Stimulated activated CD4-positive, alpha-beta T cell treated with anti-CD3 and anti-CD28 coated beads, TNF-alpha, amount 100 ng/mL, for 1 hour (primary cell): ENCODE measurements around the gene ZNF726.
"Not testable (repeated sequence)": the region's sequence is repeated elsewhere in the genome, so short reads cannot be mapped to it uniquely, and the experiment has no call there.

Experiments used
- DNase-seq, 3 donors: peaks; one replicate each; pipeline ENCODE4 v3.0.0-alpha.2; 2020; ENCODE audit warnings: low read depth in 3 of 3, low spot score in 1 of 3

Gene ZNF726

DNA sequence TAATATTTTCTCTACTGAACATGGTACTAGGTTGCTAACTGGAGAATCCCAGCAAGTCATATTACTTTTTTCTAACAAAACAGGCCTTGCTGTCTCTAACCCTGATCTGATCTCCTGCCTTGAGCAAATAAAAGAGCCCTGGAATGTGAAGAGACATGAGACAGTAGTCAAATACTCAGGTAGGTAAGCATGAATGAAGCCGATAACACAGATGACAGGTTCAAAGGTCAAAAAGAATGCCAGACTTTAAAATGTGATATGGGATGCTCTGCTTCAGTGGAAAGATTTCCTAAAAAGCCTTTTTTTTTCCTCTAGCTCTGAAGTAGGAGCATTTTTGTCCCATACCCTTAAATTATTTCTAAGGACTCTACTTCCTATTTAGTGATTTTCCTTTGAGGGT lies 28.7 kb downstream of the ZNF726 start:
- DNase-seq: no peak

DNA sequence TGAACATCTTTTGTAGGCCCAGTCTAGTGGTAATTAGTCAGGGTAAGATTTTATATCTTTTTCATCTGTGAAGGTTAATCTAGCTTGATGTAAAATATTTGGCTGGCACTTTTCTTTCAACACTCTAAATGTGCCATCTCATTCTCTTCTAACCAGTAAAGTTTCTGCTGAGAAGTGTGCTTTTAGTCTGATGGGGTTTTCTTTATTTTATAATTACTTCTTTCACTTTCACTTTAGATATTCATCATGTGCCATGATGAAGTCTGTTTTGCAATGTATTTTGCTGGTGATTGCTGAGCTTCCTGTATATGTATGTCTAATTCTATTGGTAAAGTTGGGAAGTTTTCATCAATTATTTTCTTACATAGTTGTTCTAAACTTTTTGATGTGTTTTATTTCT lies 31.9 kb downstream of the ZNF726 start:
- DNase-seq: no peak

DNA sequence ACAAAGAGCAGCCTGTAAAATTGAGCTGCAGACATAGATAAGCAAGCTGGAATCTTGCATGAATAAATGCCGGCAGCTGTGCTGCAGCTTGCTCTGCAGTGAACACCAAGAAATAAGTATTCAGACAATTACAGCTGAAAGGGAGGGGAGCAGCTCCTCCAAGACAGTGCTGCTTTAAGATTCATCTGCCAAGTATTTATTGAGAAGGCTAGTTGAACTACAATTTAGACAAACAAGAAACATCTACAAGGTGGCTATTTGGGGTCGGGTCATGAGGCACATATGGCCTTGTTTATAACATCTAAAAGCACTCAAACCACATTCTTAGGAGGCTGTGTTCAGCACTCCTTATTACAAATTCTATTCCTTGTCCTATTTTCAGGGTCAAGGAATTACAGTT lies 34.9 kb downstream of the ZNF726 start:
- no peak for DNase-seq

DNA sequence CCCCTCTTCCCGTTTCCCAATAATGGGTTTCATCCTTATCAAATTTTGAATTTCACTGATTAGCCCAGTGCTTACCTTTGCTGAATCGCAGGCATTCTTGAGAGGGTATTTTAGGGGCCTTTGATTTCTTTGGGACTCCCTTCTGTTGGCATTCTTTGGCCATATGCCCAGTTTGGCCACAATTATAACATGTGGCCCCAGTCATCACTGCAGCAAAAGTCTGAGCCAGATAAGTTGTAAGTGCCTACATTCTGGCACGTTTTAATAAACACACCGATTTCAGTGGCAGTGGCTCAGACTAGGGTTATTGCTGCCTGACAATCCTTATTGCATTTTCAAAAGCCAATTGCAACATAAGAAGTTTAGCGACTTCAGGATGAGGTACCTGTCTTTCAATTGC lies 41.4 kb downstream of the ZNF726 start:
- no peak for DNase-seq

DNA sequence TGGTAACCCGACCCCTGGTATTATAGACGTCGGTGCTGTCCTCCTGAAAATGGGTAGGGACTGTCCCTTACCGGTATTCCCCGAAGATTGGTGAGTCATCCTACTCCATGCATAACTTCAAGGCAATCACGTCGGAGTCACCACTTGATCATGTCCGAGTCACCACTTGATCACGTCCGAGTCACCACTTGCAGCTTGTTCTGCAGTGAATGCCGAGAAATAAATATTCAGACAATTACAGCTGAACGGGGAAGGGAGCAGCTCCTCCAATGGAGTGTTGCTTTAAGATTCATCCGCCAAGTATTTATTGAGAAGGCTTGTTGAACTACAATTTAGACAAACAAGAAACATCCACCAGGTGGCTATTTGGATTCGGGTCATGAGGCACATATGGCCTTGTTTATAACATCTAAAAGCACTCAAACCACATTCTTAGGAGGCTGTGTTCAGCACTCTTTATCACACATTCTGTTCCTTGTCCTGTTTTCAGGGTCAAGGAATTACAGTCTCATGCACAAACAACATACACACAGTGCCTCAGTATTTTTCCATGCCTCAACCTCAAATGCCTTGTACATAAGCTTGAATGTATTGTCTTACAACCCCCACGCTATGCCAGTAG lies 43.1 kb downstream of the ZNF726 start:
- no peak for DNase-seq

DNA sequence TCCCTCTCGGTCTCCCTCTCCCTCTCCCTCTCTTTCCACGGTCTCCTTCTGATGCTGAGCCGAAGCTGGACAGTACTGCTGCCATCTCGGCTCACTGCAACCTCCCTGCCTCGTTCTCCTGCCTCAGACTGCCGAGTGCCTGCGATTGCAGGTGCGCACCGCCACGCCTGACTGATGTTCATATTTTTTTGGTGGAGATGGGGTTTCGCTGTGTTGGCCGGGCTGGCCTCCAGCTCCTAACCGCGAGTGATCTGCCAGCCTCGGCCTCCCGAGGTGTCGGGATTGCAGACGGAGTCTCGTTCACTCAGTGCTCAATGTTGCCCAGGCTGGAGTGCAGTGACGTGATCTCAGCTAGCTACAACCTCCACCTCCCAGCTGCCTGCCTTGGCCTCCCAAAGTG lies 48.7 kb downstream of the ZNF726 start:
- not testable (repeated sequence) for DNase-seq

DNA sequence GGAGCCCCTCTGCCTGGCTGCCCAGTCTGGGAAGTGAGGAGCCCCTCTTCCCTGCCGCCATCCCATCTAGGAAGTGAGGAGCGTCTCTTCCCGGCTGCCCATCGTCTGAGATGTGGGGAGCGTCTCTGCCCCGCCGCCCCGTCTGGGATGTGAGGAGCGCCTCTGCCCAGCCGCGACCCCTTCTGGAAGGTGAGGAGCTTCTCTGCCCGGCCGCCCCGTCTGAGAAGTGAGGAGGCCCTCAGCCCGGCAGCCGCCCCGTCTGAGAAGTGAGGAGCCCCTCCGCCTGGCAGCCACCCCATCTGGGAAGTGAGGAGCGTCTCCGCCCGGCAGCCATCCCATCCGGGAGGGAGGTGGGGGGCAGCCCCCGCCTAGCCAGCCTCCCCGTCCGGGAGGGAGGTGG lies 49.2 kb downstream of the ZNF726 start:
- not testable (repeated sequence) for DNase-seq

DNA sequence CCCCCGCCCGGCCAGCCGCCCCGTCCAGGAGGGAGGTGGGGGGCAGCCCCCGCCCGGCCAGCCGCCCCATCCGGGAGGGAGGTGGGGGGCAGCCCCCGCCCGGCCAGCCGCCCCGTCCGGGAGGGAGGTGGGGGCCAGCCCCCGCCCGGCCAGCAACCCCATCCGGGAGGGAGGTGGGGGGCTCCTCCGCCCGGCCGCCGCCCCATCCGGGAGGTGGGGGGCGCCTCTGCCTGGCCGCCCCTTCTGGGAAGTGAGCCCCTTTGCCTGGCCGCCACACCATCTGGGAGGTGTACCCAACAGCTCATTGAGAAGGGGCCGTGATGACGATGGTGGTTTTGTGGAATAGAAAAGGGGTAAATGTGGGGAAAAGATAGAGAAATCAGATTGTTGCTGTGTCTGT lies 49.6 kb downstream of the ZNF726 start:
- not testable (repeated sequence) for DNase-seq

DNA sequence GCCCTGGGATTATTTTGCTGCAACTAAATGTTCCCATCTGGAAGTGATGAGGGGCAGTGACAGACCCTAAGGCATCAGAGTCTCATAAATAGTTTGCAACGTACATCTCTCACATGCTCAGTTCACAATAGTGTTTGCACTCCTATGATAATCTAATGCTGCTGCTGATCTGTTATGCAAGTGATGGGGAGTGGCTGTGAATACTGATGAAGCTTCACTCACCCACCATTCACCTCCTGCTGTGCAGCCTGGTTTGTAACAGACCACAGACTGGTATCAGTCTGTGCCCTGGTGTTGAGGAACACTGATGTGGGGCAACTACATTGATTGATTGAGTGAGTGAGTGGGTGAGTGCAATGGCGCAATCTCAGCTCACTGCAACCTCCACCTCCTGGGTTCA lies 54.9 kb downstream of the ZNF726 start:
- no peak for DNase-seq

DNA sequence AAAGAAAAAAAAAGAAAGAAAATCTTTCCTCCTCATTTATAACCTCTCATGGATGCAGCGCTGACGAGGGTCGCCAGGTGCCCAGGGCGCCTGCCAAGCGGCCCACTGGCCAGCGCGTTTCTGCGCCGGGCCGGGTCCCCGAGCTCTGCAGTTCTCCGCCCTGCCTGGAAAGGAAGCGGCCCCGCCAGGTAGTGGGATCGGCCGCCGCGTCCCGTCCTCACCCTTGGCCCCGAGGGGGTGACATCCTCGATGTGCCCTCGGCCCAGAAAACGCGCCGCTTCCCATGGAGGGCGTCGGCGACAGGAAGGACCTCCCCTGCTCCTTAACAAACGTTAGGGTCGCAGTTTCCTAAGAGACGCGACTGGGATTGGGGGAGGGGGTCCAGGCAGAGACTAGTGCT lies 56.9 kb downstream of the ZNF726 start:
- no peak for DNase-seq

DNA sequence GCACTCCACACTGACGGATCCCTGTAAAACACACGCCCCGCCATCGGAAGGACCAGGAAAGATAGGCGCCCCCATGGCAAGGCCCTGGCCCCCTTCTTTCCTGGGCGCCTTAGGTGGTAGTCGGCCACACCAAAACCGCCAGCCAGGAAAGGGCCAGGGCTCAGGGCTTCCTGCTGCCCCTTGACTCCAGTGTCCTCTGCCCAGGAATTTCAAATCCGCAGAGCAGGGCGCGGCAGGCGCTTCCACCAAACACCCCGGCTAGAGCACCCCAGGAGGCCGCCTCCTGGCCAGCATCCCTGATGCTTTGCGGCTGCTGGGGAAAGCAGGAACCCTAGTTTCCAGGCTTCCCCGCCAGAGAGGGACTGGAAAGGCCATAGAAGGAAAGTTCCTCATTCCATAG lies 57.5 kb downstream of the ZNF726 start:
- DNase-seq: no peak

DNA sequence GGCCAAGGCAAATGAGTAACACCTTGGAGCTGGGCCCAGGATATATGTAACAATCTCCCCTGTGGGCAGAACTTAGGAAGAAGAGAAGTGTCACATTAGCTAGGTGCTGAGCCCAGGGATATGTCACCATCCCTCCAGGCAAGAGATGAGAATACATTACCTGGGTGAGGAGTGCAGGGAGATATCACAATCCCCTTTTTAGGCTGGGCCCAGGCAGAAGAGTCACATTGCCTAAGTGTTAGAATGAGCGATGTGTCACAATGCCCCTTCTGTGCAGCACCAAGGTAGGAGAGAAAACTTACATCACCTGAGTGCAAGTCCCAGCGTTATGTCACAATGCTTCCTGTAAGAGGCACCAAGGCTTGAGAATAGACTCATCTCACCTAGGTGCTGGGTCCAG lies 60.3 kb downstream of the ZNF726 start:
- no peak for DNase-seq

DNA sequence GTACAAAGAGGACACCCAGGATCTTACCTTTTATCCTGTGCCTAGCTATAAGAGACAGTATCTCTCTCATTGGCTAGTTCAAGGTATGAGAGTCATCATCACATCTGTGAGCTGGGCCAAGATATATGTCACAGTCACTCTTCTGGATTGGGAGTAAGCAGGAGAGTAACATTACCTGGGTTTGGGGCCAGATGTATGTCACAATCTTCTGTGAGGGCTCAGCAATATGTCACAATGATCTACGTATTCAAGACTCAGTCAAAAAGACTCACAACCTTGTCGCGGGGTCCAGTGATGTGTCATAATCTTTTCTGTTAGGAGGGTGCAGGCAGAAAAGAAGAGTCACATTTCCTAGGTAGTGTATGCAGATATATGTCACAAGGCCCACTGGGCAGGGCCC lies 61.9 kb downstream of the ZNF726 start:
- DNase-seq: not testable (repeated sequence)

DNA sequence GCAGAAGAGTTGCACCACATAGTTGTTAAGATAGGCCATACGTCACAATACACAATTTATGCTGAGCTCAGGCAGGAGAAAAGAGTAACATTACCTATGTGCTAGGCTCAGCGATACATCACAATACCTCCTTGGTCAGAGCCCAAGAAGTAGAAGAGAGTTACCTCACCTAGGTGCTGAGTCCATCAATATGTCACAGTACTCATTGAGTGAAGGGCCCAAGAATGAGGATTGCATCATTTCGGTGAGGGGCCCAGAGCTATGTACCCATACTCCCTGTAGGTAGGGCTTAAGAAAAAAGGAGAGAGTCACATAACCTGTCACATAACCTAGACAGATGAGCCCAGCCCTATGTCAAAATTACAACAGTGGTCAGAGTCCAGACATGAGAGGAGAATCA lies 62.6 kb downstream of the ZNF726 start:
- not testable (repeated sequence) for DNase-seq

DNA sequence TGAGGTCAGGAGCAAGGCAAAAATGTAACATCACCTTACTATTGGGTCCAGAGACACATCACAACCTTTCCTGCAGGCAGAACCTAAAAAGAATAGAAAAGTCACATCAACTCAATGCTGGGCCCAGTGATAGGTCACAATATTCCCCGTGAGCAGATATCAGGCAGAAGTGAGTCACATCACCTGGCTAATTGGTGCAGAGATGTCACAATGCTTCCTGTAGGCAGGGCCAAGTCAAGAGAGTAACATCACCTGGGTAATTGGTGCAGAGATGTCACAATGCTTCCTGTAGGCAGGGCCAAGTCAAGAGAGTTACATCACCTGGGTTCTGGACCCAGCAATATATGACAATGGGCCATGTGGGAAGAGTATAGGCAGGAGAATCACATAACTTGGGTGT lies 63.4 kb downstream of the ZNF726 start:
- DNase-seq: no peak

DNA sequence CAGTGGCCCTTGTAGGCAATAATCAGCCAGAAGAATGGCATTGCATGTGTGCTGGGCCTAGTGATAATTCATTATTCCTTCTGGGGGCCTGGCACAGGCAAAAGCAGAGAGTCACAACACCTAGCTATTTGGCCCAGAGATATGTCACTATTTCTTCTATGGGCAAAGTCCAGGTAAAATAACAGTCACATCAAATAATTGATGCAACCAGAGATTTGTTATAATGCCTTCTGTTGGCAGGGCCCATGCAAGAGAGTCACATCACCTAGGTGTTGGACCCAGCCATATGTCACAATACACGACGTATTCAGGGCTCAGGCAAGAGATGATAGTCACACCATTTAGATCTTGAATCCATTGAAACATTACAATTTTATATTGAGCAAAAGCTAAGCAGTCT lies 66.1 kb downstream of the ZNF726 start:
- no peak for DNase-seq

DNA sequence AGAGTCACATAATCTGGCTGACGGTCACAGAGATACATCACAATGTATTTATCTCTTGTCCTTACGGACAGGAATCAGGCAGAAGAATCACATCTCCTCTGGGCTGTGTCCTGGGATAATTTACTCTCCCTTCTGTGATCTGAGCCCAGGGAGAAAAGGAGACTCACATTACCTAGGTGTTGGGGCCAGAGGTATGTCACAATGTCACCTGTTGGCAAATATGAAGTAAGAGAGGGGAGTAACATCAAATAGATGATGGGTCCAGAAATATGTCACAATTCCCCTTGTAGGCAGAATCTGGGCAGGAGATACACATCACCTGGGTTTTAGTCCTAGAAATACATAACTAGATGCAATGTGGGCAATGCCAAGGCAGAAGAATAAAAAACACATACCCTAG lies 67.2 kb downstream of the ZNF726 start:
- no peak for DNase-seq

DNA sequence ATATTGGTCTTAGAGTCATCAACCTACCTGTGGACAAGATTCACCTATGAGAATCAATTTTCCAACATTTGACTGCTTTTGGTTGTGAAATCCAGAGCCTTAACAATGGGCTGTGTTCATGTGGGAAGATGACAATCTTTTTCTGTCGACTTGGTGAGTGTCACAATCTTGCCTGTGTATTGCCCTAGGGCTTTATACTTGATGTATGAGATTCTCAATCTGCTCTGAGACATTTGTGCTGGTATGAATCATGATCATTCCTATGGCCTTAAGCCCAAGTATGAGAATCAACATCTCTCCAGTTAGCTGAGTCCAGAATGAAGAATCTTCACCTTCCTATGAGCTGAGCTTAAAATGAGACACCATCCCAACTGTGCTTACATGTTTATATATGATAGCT lies 68.7 kb downstream of the ZNF726 start:
- no peak for DNase-seq
